Right atrium auricular region (tissue), 2 donors: Measurements from ENCODE around the gene MARCHF3. TPM values are rescaled to one million over a fixed set of nuclear protein-coding genes. Genes with fewer than 3 reads are reported as not detected.

Experiments
- DNase-seq: peaks from one replicate; pipeline ENCODE4 v3.0.0-alpha.2; 2019; ENCODE audit warnings: low spot score
- H3K27ac ChIP-seq, 2 donors: fragments of 200-600 bp; sonication (generic); 1 replicate in 1 of 2; 2 replicates in 1 of 2; pipeline ENCODE4 v1.5.1; 2016 to 2019
- H3K27me3 ChIP-seq, 2 donors: fragments of 200-600 bp; sonication (generic); one replicate each; pipeline versions ENCODE4 v1.5.1 to v1.6.0; 2017 to 2019
- H3K36me3 ChIP-seq: fragments of 200-600 bp; sonication (generic); one replicate; pipeline ENCODE4 v1.5.1; 2016
- H3K4me1 ChIP-seq, 2 donors: fragments of 200-600 bp; sonication (generic); one replicate each; pipeline versions ENCODE4 v1.5.1 to v1.6.0; 2017 to 2019
- H3K4me3 ChIP-seq, 2 donors: fragments of 200-600 bp; sonication (generic); 1 replicate in 1 of 2; 2 replicates in 1 of 2; pipeline ENCODE4 v1.5.1; 2017 to 2019; ENCODE audit warnings: mild to moderate bottlenecking in 1 of 2, moderate library complexity in 1 of 2
- H3K9me3 ChIP-seq, 2 donors: fragments of 200-600 bp; sonication (generic); one replicate each; pipeline ENCODE4 v1.5.1; 2019
- CTCF ChIP-seq, 2 donors: fragments of 200-600 bp; sonication (generic); IDR thresholded peaks; one replicate each; pipeline ENCODE4 v1.5.1; 2019; ENCODE audit warnings: antibody characterized with exemption in 2 of 2
- total RNA-seq, 2 donors: library from RNA; depleted of rRNA; stranded (reverse); fragments of >200 nt; gene quantifications; one replicate each; pipeline ENCODE4 v1.1.0, GENCODE V29; 2016

The MARCHF3 gene
- total RNA-seq, 2 donors from 2014 or later: 14.5 to 19.7 TPM

DNA sequence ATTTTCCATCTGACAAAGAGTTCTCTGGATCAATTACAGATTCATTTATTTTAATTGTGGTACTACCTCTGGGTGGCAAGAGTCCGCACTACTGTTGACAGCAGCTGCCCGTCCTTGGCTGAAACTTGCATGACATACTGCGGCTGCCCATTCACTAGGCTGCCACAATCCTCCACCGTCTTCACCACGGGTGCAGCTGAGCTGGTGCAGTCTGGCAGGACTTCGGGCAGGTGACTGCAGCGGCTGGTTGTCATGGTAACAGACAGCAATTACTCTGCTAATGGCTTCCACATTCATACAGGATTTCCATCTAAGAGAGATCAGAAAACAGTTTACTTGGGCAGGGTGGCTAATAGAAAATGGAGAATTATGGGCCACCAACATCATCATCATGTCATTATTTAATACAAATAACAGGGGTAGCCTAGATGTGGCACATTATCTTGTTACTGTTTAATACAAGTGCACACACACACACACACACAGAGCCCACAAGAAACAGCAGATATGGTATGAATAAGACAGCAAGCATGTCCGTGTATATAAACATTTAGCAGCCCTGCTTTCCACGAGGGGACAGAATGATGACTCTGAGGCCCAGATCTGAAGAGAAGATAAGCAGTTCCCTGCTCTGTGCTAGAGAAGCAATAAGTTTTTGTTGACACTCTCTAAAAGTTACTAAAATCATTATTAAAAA lies 112.3 kb downstream of the MARCHF3 start:
- Histone ChIP-seq H3K36me3 (no peaks in the 10 kb centered on the region), H3K4me3 (no peak overlapping the region), H3K4me1 (peaks cover 0 to 39% of the 10 kb centered on the region in 2 donors), H3K27me3 (no peaks in the 10 kb centered on the region), H3K9me3 (no peaks in the 10 kb centered on the region), H3K27ac (no peak overlapping the region)
- TF ChIP-seq CTCF (IDR thresholded peaks at IDR 0.05): no peak
- DNase-seq: no peak

- DNase-seq: no peak
- H3K27me3 ChIP-seq: no peaks in the 10 kb centered on the region
- no peak for TF ChIP-seq CTCF (IDR thresholded peaks at IDR 0.05)
- no peak overlapping the region for H3K4me3 ChIP-seq
- peaks cover 0 to 21% of the 10 kb centered on the region in 2 donors for H3K4me1 ChIP-seq
- H3K27ac ChIP-seq: no peak overlapping the region
- H3K9me3 ChIP-seq: no peaks in the 10 kb centered on the region
- H3K36me3 ChIP-seq: no peaks in the 10 kb centered on the region
Observed at GRCh38 chr5:126915496-126915895, 114.9 kb downstream of the MARCHF3 start.

DNA sequence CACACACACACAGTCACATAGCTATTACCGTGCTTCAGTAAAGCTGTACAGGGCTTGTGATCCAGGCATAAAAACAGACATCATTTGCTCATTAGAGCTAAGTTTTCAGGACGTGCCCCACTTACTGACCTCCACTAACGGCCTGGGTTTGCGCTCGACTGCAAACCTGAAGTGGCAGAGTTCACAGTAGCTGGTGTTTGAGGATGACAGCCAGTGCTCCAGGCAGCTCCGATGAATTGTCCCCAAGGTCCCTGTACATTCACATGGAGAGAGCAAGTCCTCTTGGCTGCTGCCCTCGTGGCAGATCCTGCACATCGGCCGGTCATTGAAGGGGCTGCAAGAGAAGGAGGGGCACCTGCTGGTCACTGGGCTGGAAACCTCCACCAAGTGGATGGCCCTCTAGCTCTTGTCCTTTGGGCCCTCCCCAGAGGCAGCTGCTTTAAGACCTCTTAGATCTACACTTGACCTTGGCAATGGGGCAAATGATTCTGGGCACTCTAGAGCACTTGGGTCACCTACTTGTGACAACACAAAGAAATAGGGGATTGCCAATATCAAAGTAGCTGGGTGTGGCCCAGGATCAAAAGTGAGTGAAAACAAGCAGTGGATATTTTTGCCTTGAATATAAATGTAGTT lies 115.4 kb downstream of the MARCHF3 start:
- Histone ChIP-seq H3K4me1 (peaks cover 0 to 16% of the 10 kb centered on the region in 2 donors), H3K36me3 (no peaks in the 10 kb centered on the region), H3K4me3 (no peak overlapping the region), H3K27ac (no peak overlapping the region), H3K9me3 (no peaks in the 10 kb centered on the region), H3K27me3 (no peaks in the 10 kb centered on the region)
- no peak for TF ChIP-seq CTCF (IDR thresholded peaks at IDR 0.05)
- DNase-seq: no peak

DNA sequence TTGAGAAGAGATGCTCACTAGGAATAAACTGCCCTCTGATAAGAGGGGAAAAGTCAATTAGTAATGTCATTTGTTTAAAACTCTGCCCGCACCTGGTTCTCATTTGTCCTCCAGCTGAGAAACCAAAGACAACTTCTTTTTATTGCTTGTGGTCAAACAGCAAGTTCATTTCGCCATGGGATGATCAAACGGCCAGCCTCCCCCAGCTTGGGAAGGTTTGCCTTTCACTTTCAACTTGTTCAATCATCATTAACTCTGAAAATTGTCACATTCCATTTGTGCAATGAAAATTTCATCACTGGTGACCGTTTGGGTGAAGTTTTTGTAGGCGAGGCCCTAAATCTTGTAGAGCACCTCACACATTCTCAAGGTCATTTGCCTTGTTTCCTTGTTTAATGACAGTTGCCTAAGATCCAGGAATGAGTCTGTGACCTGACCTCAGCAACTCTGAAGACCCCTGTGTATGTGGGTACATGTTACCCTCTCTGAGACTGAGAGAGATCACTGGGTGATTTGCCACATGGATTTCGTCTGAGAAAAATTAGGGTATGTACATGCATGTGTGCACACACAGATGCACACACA lies 117.7 kb downstream of the MARCHF3 start:
- Histone ChIP-seq H3K9me3 (no peaks in the 10 kb centered on the region), H3K27me3 (no peaks in the 10 kb centered on the region), H3K36me3 (no peaks in the 10 kb centered on the region), H3K4me3 (no peak overlapping the region), H3K4me1 (peaks cover 0 to 6% of the 10 kb centered on the region in 2 donors), H3K27ac (no peak overlapping the region)
- DNase-seq: no peak
- TF ChIP-seq CTCF (IDR thresholded peaks at IDR 0.05): no peak

GRCh38 chr5:126911986-126912385 lies 118.4 kb downstream of the MARCHF3 start:
- DNase-seq: no peak
- peaks cover 0 to 6% of the 10 kb centered on the region in 2 donors for H3K4me1 ChIP-seq
- no peak overlapping the region for H3K4me3 ChIP-seq
- no peak overlapping the region for H3K27ac ChIP-seq
- H3K36me3 ChIP-seq: no peaks in the 10 kb centered on the region
- no peak for TF ChIP-seq CTCF (IDR thresholded peaks at IDR 0.05)
- no peaks in the 10 kb centered on the region for H3K27me3 ChIP-seq
- no peaks in the 10 kb centered on the region for H3K9me3 ChIP-seq
